ENCODE results near the gene RAX2. TPM values are rescaled to one million over a fixed set of nuclear protein-coding genes. Genes with fewer than 3 reads are reported as not detected.

RAX2 gene
- total RNA-seq, 2 experiments from 2014 or later: not detected

DNA sequence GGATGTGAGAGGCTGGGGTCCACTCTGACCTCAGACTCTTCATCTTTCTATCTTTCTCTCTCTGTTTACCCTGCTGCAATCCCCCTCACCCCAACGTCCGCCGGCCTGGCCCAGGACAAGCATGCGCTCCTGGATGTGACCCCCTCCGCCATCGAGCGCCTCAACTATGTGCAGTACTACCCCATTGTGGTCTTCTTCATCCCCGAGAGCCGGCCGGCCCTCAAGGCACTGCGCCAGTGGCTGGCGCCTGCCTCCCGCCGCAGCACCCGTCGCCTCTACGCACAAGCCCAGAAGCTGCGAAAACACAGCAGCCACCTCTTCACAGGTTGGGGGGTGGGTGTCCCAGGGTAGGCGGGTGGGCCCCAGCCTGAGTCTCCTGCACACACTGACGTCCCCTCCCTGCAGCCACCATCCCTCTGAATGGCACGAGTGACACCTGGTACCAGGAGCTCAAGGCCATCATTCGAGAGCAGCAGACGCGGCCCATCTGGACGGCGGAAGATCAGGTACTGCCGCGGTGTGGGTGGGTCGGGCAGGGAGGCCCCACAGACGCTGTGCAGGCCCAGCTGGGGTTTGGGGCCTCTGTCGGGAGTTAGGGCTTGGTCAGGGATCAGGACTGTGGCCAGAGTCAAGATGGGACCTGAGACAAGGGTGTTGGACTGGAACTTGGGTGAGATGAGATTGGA is 25.5 kb downstream of the RAX2 start:
- Mint-ChIP-seq H3K4me3 (no peak overlapping the region), H3K9me3 (no peaks in the 10 kb centered on the region), H3K27ac (no peak overlapping the region), H3K36me3 (ENCODE audit: low read depth) (peaks cover 18% of the 10 kb centered on the region), H3K27me3 (no peaks in the 10 kb centered on the region), H3K4me1 (ENCODE audit: low read depth) (no peaks in the 10 kb centered on the region)
- intact Hi-C loops (cut with DNase I, micrococcal nuclease): no loop called here
- Histone ChIP-seq H3K4me1 (ENCODE audit: insufficient read depth, low read length) (no peaks in the 10 kb centered on the region), H3K27ac (ENCODE audit: low read depth in 1 of 2, low read length in 2 of 2) (no peak overlapping the region), H3K27me3 (ENCODE audit: control insufficient read depth in 1 of 2, insufficient read depth in 2 of 2, low read length in 2 of 2) (no peaks in the 10 kb centered on the region), H3K4me3 (ENCODE audit: low read length) (no peak overlapping the region), H3K9me3 (ENCODE audit: control insufficient read depth in 1 of 2, insufficient read depth in 1 of 2, low read length in 2 of 2) (peaks cover 0 to 6% of the 10 kb centered on the region in 2 experiments), H3K36me3 (ENCODE audit: insufficient read depth, low read length) (peaks cover 22% of the 10 kb centered on the region)
- POLR2A ChIA-PET: interaction anchor here (1.2 kb wide), 1 partner anchor 16 kb away, joined by 3 read pairs; the partner anchor contains the start of gene MRPL54
- CTCF ChIA-PET: no interaction called here
- DNase-seq (no peak), ATAC-seq (ENCODE audit: poor library complexity) (no peak)
- TF ChIP-seq, protein P1, sequence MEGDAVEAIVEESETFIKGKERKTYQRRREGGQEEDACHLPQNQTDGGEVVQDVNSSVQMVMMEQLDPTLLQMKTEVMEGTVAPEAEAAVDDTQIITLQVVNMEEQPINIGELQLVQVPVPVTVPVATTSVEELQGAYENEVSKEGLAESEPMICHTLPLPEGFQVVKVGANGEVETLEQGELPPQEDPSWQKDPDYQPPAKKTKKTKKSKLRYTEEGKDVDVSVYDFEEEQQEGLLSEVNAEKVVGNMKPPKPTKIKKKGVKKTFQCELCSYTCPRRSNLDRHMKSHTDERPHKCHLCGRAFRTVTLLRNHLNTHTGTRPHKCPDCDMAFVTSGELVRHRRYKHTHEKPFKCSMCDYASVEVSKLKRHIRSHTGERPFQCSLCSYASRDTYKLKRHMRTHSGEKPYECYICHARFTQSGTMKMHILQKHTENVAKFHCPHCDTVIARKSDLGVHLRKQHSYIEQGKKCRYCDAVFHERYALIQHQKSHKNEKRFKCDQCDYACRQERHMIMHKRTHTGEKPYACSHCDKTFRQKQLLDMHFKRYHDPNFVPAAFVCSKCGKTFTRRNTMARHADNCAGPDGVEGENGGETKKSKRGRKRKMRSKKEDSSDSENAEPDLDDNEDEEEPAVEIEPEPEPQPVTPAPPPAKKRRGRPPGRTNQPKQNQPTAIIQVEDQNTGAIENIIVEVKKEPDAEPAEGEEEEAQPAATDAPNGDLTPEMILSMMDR (IDR thresholded peaks at IDR 0.05): no peak

DNA sequence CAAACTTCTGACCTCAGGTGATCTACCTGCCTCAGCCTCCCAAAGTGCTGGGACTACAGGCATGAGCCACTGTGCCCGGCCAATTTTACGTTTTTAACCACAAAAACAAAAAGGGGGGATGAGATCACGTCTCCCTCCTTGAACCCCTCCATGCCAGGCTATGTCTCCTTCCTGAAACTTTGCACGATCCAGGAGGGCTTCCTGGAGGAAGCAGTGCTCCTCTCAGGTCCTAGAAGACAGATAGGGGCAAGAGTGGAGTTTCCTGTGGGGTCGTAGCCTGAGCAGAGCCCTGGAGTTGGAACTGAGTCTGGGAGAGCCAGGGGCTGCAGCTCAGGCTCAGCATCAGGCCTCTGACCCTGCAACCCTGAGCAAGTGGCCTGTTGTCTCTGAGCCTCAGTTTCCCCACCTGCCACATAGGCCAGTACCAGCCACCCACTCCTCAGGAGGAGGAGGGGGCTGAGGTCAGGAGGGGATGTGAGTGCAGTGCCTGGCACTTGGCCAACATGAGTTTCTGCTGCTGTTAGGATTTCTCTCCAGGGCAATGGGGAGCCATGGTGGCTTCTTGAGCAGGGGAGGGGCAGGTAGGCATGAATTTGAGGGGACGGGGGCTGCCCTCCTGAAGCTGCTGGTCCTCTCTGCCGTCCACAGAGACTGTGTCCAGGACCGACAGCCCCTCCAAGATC is 26.5 kb downstream of the RAX2 start:
- H3K4me3 ChIP-seq (ENCODE audit: low read length): no peak overlapping the region
- ChIA-PET POLR2A (no interaction called here), CTCF (no interaction called here)
- Mint-ChIP-seq H3K27ac (no peak overlapping the region), H3K27me3 (no peaks in the 10 kb centered on the region), H3K4me3 (no peak overlapping the region), H3K9me3 (no peaks in the 10 kb centered on the region), H3K4me1 (ENCODE audit: low read depth) (no peaks in the 10 kb centered on the region), H3K36me3 (ENCODE audit: low read depth) (peaks cover 12% of the 10 kb centered on the region)
- peaks cover 0 to under 1% of the 10 kb centered on the region in 2 experiments for H3K9me3 ChIP-seq (ENCODE audit: control insufficient read depth in 1 of 2, insufficient read depth in 1 of 2, low read length in 2 of 2)
- DNase-seq (no peak), ATAC-seq (ENCODE audit: poor library complexity) (no peak)
- peaks cover 14% of the 10 kb centered on the region for H3K36me3 ChIP-seq (ENCODE audit: insufficient read depth, low read length)
- H3K27me3 ChIP-seq (ENCODE audit: control insufficient read depth in 1 of 2, insufficient read depth in 2 of 2, low read length in 2 of 2): no peaks in the 10 kb centered on the region
- no peak overlapping the region for H3K27ac ChIP-seq (ENCODE audit: low read depth in 1 of 2, low read length in 2 of 2)
- H3K4me1 ChIP-seq (ENCODE audit: insufficient read depth, low read length): peaks cover under 1% of the 10 kb centered on the region
- intact Hi-C loops (cut with DNase I, micrococcal nuclease): no loop called here
- TF ChIP-seq, protein P1 (IDR thresholded peaks at IDR 0.05): no peak

DNA sequence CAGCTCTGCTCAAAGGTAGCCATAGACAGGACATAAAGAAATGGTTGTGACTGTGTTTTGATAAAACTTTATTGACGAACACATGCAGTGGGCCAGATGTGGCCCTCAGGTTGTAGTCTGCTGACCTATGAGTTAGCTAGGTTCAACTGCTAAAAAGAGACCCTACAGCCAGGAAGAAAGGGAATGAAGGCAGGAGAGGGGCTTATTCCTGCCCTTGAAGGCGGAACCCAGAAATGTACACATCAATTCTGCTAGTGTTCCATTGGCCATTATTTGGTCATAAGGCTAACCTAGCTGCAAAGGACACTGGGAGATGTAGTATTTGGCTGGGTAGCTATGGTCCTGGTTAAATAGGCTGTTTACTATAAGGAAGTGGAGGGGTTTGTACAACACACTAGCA is 28.5 kb downstream of the RAX2 start:
- Mint-ChIP-seq H3K9me3 (no peaks in the 10 kb centered on the region), H3K36me3 (ENCODE audit: low read depth) (no peaks in the 10 kb centered on the region)

More for the DNA sequence above, 28.5 kb downstream of the RAX2 start:
- no peaks in the 10 kb centered on the region for H3K9me3 ChIP-seq (ENCODE audit: control insufficient read depth in 1 of 2, insufficient read depth in 1 of 2, low read length in 2 of 2)
- Mint-ChIP-seq H3K4me3 (no peak overlapping the region), H3K27ac (no peak overlapping the region), H3K27me3 (no peaks in the 10 kb centered on the region), H3K4me1 (ENCODE audit: low read depth) (peaks cover 14% of the 10 kb centered on the region)
- DNase-seq: no peak
- TF ChIP-seq, protein P1 (IDR thresholded peaks at IDR 0.05): no peak
- no peak overlapping the region for H3K4me3 ChIP-seq (ENCODE audit: low read length)
- H3K27ac ChIP-seq (ENCODE audit: low read depth in 1 of 2, low read length in 2 of 2): no peak overlapping the region
- no peaks in the 10 kb centered on the region for H3K27me3 ChIP-seq (ENCODE audit: control insufficient read depth in 1 of 2, insufficient read depth in 2 of 2, low read length in 2 of 2)
- no peaks in the 10 kb centered on the region for H3K36me3 ChIP-seq (ENCODE audit: insufficient read depth, low read length)
- peaks cover 20% of the 10 kb centered on the region for H3K4me1 ChIP-seq (ENCODE audit: insufficient read depth, low read length)
- CTCF ChIA-PET: no interaction called here
- intact Hi-C loops (cut with DNase I, micrococcal nuclease): no loop called here
- no peak for ATAC-seq (ENCODE audit: poor library complexity)
- POLR2A ChIA-PET: no interaction called here
